HEK293 (cell line): ENCODE data around the gene SPHK1.

Source experiments
- CTCF ChIA-PET: fragments of 350-600 bp; formaldehyde crosslinking; extraction: SDS; loops from one replicate; lab custom pipeline; 2021; ENCODE audit warnings: antibody characterized with exemption; lab: Yijun Ruan, JAX
- POLR2A ChIA-PET: fragments of 300-600 bp; formaldehyde crosslinking; extraction: SDS; loops from one replicate; lab custom pipeline; 2020; ENCODE audit warnings: antibody characterized with exemption, inconsistent platforms; lab: Yijun Ruan, JAX
- H3K27ac ChIP-seq: fragments of 200-500 bp; sonication (Bioruptor generic); 2 replicates; pipeline ENCODE4 v1.5.1; 2014; ENCODE audit warnings: low read depth, low read length, control low read depth, inconsistent platforms; ENCODE audit errors: extremely low read depth
- H3K36me3 ChIP-seq, 2 experiments: fragments of 200-500 bp in 1 of 2; sonication (Bioruptor generic) in 1 of 2; 1 replicate in 1 of 2; 2 replicates in 1 of 2; pipeline ENCODE4 v1.5.1; 2014 to 2017; ENCODE audit warnings: inconsistent platforms in 2 of 2, low read length in 2 of 2; ENCODE audit not compliant: control insufficient read depth in 2 of 2, insufficient read depth in 1 of 2
- H3K4me1 ChIP-seq: fragments of 200-500 bp; sonication (Bioruptor generic); 2 replicates; pipeline ENCODE4 v1.5.1; 2014; ENCODE audit warnings: mild to moderate bottlenecking, low read length, inconsistent platforms; ENCODE audit not compliant: control insufficient read depth, insufficient read depth
- H3K4me3 ChIP-seq: 2 replicates; pipeline ENCODE4 v1.5.1; 2011; ENCODE audit warnings: low read depth, mild to moderate bottlenecking, control low read depth, low read length, moderate library complexity
- H3K9me3 ChIP-seq: fragments of 200-500 bp; sonication (Bioruptor generic); 2 replicates; pipeline ENCODE4 v1.5.1; 2014; ENCODE audit warnings: low read depth, low read length, inconsistent platforms; ENCODE audit not compliant: control insufficient read depth, insufficient read depth
- GFI1B ChIP-seq: fragments of 450-650 bp; formaldehyde crosslinking; IDR thresholded peaks from 2 replicates; pipeline ENCODE4 v1.5.1; 2016; ENCODE audit warnings: missing biosample characterization, missing genetic modification characterization
- GLI2 ChIP-seq: fragments of 450-650 bp; formaldehyde crosslinking; IDR thresholded peaks from 2 replicates; pipeline ENCODE4; 2017; ENCODE audit warnings: missing biosample characterization, missing genetic modification characterization, low read depth, borderline replicate concordance
- GLIS1 ChIP-seq: fragments of 450-650 bp; formaldehyde crosslinking; IDR thresholded peaks from 2 replicates; pipeline ENCODE4 v1.5.1; 2016; ENCODE audit warnings: missing biosample characterization, missing genetic modification characterization
- KLF1 ChIP-seq: fragments of 450-650 bp; formaldehyde crosslinking; IDR thresholded peaks from 2 replicates; pipeline ENCODE4 v1.5.1; 2016; ENCODE audit warnings: missing biosample characterization, missing genetic modification characterization
- MEIS1 ChIP-seq: sonication (generic); formaldehyde crosslinking; IDR thresholded peaks from 2 replicates; pipeline ENCODE4 v1.8.1; 2022; ENCODE audit warnings: missing genetic modification reagents, mild to moderate bottlenecking, borderline replicate concordance
- PRDM1 ChIP-seq: fragments of 450-650 bp; formaldehyde crosslinking; IDR thresholded peaks from 2 replicates; pipeline ENCODE4; 2016; ENCODE audit warnings: missing biosample characterization, missing genetic modification characterization
- SCRT1 ChIP-seq: fragments of 450-650 bp; formaldehyde crosslinking; IDR thresholded peaks from 2 replicates; pipeline ENCODE4 v1.5.1; 2016; ENCODE audit warnings: missing biosample characterization, missing genetic modification characterization, borderline replicate concordance
- SETDB1 ChIP-seq: IDR thresholded peaks from one replicate; pipeline ENCODE4 v1.6.1; 2017; ENCODE audit warnings: mild to moderate bottlenecking, low read length, moderate library complexity, mixed read lengths; ENCODE audit not compliant: insufficient read length
- TRIM28 ChIP-seq: IDR thresholded peaks from 2 replicates; pipeline ENCODE4 v1.6.1; 2011; ENCODE audit warnings: low read length, control low read depth, borderline replicate concordance
- WT1 ChIP-seq: fragments of 450-650 bp; formaldehyde crosslinking; IDR thresholded peaks from 2 replicates; pipeline ENCODE4 v1.5.1; 2016; ENCODE audit warnings: missing biosample characterization, missing genetic modification characterization
- ZBTB1 ChIP-seq: fragments of 450-650 bp; formaldehyde crosslinking; IDR thresholded peaks from 2 replicates; pipeline ENCODE4 v1.5.1; 2016; ENCODE audit warnings: missing biosample characterization, missing genetic modification characterization
- ZBTB17 ChIP-seq: fragments of 450-650 bp; formaldehyde crosslinking; IDR thresholded peaks from 2 replicates; pipeline ENCODE4 v1.5.1; 2016; ENCODE audit warnings: missing biosample characterization, missing genetic modification characterization
- ZBTB48 ChIP-seq: fragments of 450-650 bp; formaldehyde crosslinking; IDR thresholded peaks from 2 replicates; pipeline ENCODE4 v1.5.1; 2016; ENCODE audit warnings: missing biosample characterization, missing genetic modification characterization
- ZFP3 ChIP-seq: fragments of 450-650 bp; formaldehyde crosslinking; IDR thresholded peaks from 2 replicates; pipeline ENCODE4 v1.5.1; 2016; ENCODE audit warnings: low read depth, missing biosample characterization, missing genetic modification characterization
- ZFP41 ChIP-seq: fragments of 450-650 bp; formaldehyde crosslinking; IDR thresholded peaks from 2 replicates; pipeline ENCODE4 v1.5.1; 2016; ENCODE audit warnings: missing biosample characterization, missing genetic modification characterization, borderline replicate concordance
- ZNF169 ChIP-seq: fragments of 450-650 bp; formaldehyde crosslinking; IDR thresholded peaks from 2 replicates; pipeline ENCODE4 v1.5.1; 2016; ENCODE audit warnings: missing biosample characterization, missing genetic modification characterization
- ZNF19 ChIP-seq: fragments of 450-650 bp; formaldehyde crosslinking; IDR thresholded peaks from 2 replicates; pipeline ENCODE4; 2016; ENCODE audit warnings: missing biosample characterization, missing genetic modification characterization, low read depth
- ZNF211 ChIP-seq: fragments of 450-650 bp; formaldehyde crosslinking; IDR thresholded peaks from 2 replicates; pipeline ENCODE4 v1.5.1; 2016; ENCODE audit warnings: low read depth, missing biosample characterization, missing genetic modification characterization
- ZNF366 ChIP-seq: fragments of 450-650 bp; formaldehyde crosslinking; conservative IDR thresholded peaks from 2 replicates; pipeline ENCODE4 v1.5.1; 2016; ENCODE audit warnings: missing biosample characterization, missing genetic modification characterization
- ZNF37A ChIP-seq: fragments of 450-650 bp; IDR thresholded peaks from 2 replicates; pipeline ENCODE4 v1.5.1; 2018; ENCODE audit warnings: missing biosample characterization, missing genetic modification characterization
- ZNF433 ChIP-seq: fragments of 450-650 bp; formaldehyde crosslinking; IDR thresholded peaks from 2 replicates; pipeline ENCODE4 v1.5.1; 2016; ENCODE audit warnings: missing biosample characterization, missing genetic modification characterization, low read depth
- ZNF585B ChIP-seq: fragments of 450-650 bp; formaldehyde crosslinking; IDR thresholded peaks from 2 replicates; pipeline ENCODE4 v1.5.1; 2016; ENCODE audit warnings: missing biosample characterization, missing genetic modification characterization
- ZNF596 ChIP-seq: fragments of 450-650 bp; IDR thresholded peaks from 2 replicates; pipeline ENCODE4 v1.5.0; 2018; ENCODE audit warnings: missing biosample characterization, mild to moderate bottlenecking, missing genetic modification characterization, moderate library complexity
- ZNF629 ChIP-seq: fragments of 450-650 bp; formaldehyde crosslinking; IDR thresholded peaks from 2 replicates; pipeline ENCODE4 v1.5.1; 2017; ENCODE audit warnings: missing biosample characterization, missing genetic modification characterization
- ZNF792 ChIP-seq: fragments of 450-650 bp; formaldehyde crosslinking; IDR thresholded peaks from 2 replicates; pipeline ENCODE4 v1.5.1; 2016; ENCODE audit warnings: missing biosample characterization, missing genetic modification characterization
- ZSCAN16 ChIP-seq: fragments of 450-650 bp; formaldehyde crosslinking; IDR thresholded peaks from 2 replicates; pipeline ENCODE4 v1.5.1; 2016; ENCODE audit warnings: missing biosample characterization, missing genetic modification characterization
- ZSCAN23 ChIP-seq: fragments of 450-650 bp; formaldehyde crosslinking; IDR thresholded peaks from 2 replicates; pipeline ENCODE4 v1.5.1; 2016; ENCODE audit warnings: missing biosample characterization, missing genetic modification characterization
- TF ChIP-seq, protein P1 (sequence below): fragments of 450-650 bp; formaldehyde crosslinking; IDR thresholded peaks from 2 replicates; pipeline ENCODE4 v1.5.1; 2017; ENCODE audit warnings: missing biosample characterization, missing genetic modification characterization
- TF ChIP-seq, protein P2 (sequence below): fragments of 450-650 bp; formaldehyde crosslinking; IDR thresholded peaks from 2 replicates; pipeline ENCODE4 v1.5.1; 2016; ENCODE audit warnings: missing biosample characterization, missing genetic modification characterization
- TF ChIP-seq, protein P3 (sequence below): fragments of 450-650 bp; formaldehyde crosslinking; IDR thresholded peaks from 2 replicates; pipeline ENCODE4 v1.5.1; 2016; ENCODE audit warnings: missing biosample characterization, missing genetic modification characterization
- TF ChIP-seq, protein P4 (sequence below): fragments of 450-650 bp; formaldehyde crosslinking; IDR thresholded peaks from 2 replicates; pipeline ENCODE4 v1.5.1; 2016; ENCODE audit warnings: missing biosample characterization, missing genetic modification characterization
- TF ChIP-seq, protein P5 (sequence below): fragments of 450-650 bp; formaldehyde crosslinking; IDR thresholded peaks from 2 replicates; pipeline ENCODE4 v1.5.1; 2016; ENCODE audit warnings: missing biosample characterization, missing genetic modification characterization

The SPHK1 gene

DNA sequence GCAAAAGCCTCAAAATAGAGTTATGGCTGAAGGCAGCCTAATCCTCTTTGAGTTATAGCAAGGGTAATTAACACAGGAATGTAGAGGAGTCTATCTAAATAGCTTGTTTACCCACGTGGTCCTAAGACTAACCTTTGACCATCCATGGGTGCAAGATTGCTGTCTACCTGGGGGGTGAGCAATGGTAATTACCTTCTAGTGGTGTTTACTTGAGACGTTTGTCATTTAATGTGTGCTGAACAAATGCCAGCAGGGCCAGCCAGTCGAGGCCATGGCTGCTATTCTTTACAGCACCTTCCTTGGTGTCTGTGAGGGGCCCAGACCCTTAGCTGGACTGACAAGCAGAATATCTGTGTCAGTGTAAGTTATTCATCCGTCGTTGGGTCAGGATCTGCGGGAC is 16.8 kb upstream of the SPHK1 start (continued):
- TF ChIP-seq, protein P1, sequence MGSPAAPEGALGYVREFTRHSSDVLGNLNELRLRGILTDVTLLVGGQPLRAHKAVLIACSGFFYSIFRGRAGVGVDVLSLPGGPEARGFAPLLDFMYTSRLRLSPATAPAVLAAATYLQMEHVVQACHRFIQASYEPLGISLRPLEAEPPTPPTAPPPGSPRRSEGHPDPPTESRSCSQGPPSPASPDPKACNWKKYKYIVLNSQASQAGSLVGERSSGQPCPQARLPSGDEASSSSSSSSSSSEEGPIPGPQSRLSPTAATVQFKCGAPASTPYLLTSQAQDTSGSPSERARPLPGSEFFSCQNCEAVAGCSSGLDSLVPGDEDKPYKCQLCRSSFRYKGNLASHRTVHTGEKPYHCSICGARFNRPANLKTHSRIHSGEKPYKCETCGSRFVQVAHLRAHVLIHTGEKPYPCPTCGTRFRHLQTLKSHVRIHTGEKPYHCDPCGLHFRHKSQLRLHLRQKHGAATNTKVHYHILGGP = peak; percentile 47; the same call in 1 of the 2 replicates
- TF ChIP-seq GLIS1 (tag by site-specific recombination) (peak; percentile 99), TRIM28 (peak; percentile 86), SETDB1 (peak; percentile 74), PRDM1 (tag by site-specific recombination) (no peak), WT1 (0 out of 2 replicates have a peak, but pooled peaks have one; percentile 21)

DNA sequence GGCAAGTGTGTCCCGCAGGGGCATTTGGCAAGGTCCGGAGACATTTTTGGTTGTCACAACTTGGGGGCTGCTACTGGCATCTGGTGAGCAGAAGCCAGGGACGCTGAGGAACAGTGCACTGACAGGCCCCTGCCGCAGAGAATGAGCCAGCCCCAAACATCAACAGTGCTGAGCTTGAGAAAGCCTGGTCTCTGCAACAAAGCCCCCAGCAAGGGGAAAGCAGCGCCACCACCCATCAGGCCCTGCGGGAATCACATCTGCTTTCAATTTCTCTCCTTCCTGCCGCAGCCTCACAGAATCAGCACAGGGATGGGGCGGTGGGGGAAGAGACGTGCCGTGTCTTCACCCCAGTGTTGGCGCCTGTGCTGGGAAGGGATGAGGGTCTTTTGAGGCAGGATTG is 15.9 kb upstream of the SPHK1 start:
- H3K27ac ChIP-seq = no peak overlapping the region

DNA sequence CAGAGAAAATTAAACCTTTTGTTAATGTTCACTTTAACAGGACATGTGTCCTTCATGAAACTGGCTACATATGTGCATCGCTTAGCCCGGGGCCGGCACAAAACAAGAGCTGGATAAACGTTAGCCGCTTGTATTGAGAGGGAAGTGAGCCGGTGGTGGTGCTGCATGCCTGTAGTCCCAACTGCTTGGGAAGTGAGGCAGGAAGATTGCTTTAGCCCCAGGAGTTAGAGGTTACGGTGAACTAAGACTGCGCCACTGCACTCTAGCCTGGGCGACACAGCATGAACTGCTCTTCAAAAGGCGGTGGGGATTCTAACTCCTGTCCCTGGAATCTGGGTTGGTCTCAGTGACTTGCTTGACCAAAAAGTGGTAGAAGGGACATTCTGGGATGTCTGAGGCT is 15.0 kb upstream of the SPHK1 start:
- H3K4me3 ChIP-seq = no peak overlapping the region
- TF ChIP-seq ZNF169 (tag by site-specific recombination) = no peak
- no peak for TF ChIP-seq ZNF211
- no peak for TF ChIP-seq GFI1B (tag by site-specific recombination)
- TF ChIP-seq ZNF629 (tag by site-specific recombination) = no peak
- TF ChIP-seq KLF1 (tag by site-specific recombination) = no peak
- no peak for TF ChIP-seq ZNF37A (tag by site-specific recombination)
- no peak for TF ChIP-seq ZFP3 (tag by site-specific recombination)
- TF ChIP-seq ZSCAN16 (tag by site-specific recombination) = no peak
- no peak for TF ChIP-seq ZNF433 (tag by site-specific recombination)
- no peak for TF ChIP-seq ZNF585B (tag by site-specific recombination)
- TF ChIP-seq, protein P2, sequence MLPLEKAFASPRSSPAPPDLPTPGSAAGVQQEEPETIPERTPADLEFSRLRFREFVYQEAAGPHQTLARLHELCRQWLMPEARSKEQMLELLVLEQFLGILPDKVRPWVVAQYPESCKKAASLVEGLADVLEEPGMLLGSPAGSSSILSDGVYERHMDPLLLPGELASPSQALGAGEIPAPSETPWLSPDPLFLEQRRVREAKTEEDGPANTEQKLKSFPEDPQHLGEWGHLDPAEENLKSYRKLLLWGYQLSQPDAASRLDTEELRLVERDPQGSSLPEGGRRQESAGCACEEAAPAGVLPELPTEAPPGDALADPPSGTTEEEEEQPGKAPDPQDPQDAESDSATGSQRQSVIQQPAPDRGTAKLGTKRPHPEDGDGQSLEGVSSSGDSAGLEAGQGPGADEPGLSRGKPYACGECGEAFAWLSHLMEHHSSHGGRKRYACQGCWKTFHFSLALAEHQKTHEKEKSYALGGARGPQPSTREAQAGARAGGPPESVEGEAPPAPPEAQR = no peak
- no peak for TF ChIP-seq ZNF366
- CTCF ChIA-PET = interaction anchor here (0.5 to 2.1 kb wide), 7 partner anchors 10 to 90 kb away, joined by 3 to 17 read pairs (median 6); partner anchors contain the start of gene SPHK1

More for the DNA sequence above, 15.9 kb upstream of the SPHK1 start:
- CTCF ChIA-PET = interaction anchor here (1.1 to 2.1 kb wide), 3 partner anchors 13 to 18 kb away, joined by 3 to 17 read pairs (median 4); no protein-coding TSS in a partner anchor
- POLR2A ChIA-PET = interaction anchor here (0.7 to 2.4 kb wide), 3 partner anchors 15 to 94 kb away, joined by 5 to 13 read pairs (median 6); partner anchors contain the start of gene PRPSAP1
- Histone ChIP-seq H3K4me3 (no peak overlapping the region), H3K9me3 (no peaks in the 10 kb centered on the region), H3K36me3 (no peaks in the 10 kb centered on the region), H3K4me1 (peaks cover 12% of the 10 kb centered on the region)
- TF ChIP-seq ZNF596 (tag by site-specific recombination) = no peak
- TF ChIP-seq SETDB1 = no peak
- no peak for TF ChIP-seq ZNF19 (tag by site-specific recombination)
- TF ChIP-seq ZNF792 = no peak
- TF ChIP-seq GLI2 (tag by site-specific recombination) = no peak
- no peak for TF ChIP-seq WT1
- TF ChIP-seq ZSCAN23 = no peak
- no peak for TF ChIP-seq ZBTB1 (tag by site-specific recombination)
- no peak for TF ChIP-seq ZBTB48 (tag by site-specific recombination)
- TF ChIP-seq, protein P3, sequence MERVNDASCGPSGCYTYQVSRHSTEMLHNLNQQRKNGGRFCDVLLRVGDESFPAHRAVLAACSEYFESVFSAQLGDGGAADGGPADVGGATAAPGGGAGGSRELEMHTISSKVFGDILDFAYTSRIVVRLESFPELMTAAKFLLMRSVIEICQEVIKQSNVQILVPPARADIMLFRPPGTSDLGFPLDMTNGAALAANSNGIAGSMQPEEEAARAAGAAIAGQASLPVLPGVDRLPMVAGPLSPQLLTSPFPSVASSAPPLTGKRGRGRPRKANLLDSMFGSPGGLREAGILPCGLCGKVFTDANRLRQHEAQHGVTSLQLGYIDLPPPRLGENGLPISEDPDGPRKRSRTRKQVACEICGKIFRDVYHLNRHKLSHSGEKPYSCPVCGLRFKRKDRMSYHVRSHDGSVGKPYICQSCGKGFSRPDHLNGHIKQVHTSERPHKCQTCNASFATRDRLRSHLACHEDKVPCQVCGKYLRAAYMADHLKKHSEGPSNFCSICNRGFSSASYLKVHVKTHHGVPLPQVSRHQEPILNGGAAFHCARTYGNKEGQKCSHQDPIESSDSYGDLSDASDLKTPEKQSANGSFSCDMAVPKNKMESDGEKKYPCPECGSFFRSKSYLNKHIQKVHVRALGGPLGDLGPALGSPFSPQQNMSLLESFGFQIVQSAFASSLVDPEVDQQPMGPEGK = no peak
- TF ChIP-seq ZSCAN16 (tag by site-specific recombination) = no peak
- TF ChIP-seq ZBTB17 (tag by site-specific recombination) = no peak
- TF ChIP-seq ZFP41 (tag by site-specific recombination) = no peak
- no peak for TF ChIP-seq SCRT1 (tag by site-specific recombination)
- no peak for TF ChIP-seq MEIS1
- TF ChIP-seq, protein P4, sequence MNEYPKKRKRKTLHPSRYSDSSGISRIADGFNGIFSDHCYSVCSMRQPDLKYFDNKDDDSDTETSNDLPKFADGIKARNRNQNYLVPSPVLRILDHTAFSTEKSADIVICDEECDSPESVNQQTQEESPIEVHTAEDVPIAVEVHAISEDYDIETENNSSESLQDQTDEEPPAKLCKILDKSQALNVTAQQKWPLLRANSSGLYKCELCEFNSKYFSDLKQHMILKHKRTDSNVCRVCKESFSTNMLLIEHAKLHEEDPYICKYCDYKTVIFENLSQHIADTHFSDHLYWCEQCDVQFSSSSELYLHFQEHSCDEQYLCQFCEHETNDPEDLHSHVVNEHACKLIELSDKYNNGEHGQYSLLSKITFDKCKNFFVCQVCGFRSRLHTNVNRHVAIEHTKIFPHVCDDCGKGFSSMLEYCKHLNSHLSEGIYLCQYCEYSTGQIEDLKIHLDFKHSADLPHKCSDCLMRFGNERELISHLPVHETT (tag by site-specific recombination) = no peak
- TF ChIP-seq, protein P5, sequence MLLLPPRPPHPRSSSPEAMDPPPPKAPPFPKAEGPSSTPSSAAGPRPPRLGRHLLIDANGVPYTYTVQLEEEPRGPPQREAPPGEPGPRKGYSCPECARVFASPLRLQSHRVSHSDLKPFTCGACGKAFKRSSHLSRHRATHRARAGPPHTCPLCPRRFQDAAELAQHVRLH (tag by site-specific recombination) = no peak

More for the DNA sequence above, 15.0 kb upstream of the SPHK1 start:
- Histone ChIP-seq H3K27ac (no peak overlapping the region), H3K9me3 (no peaks in the 10 kb centered on the region), H3K36me3 (no peaks in the 10 kb centered on the region), H3K4me1 (peaks cover 12% of the 10 kb centered on the region)
- POLR2A ChIA-PET = interaction anchor here (0.7 to 2.4 kb wide), 2 partner anchors 16 to 95 kb away, joined by 5 to 13 read pairs; partner anchors contain the start of gene PRPSAP1
